HG02884 (cell line): ENCODE results near the gene HS6ST2.
"Not testable (repeated sequence)": the region's sequence is repeated elsewhere in the genome, so short reads cannot be mapped to it uniquely, and the experiment has no call there.

ENCODE experiments used
- ATAC-seq: cut with Tn5 transposase; IDR thresholded peaks from one replicate; pipeline ENCODE4 v1.9.1; 2021; ENCODE audit warnings: mild to moderate bottlenecking, moderate library complexity; ENCODE audit not compliant: unreplicated experiment

HS6ST2 gene

GRCh38 chrX:132958091-132958703, at the start of gene HS6ST2:
HS6ST2 (minus strand) TSS chrX:132958629.
- ATAC-seq: no peak

- ATAC-seq: no peak
These were observed 49.0 kb upstream of the HS6ST2 start for GRCh38 chrX:133007458-133007857.

- ATAC-seq: no peak
These were observed 47.2 kb upstream of the HS6ST2 start for GRCh38 chrX:133005616-133006015.

GRCh38 chrX:133005042-133005441, 46.6 kb upstream of the HS6ST2 start:
- no peak for ATAC-seq

- no peak for ATAC-seq
These were observed 40.8 kb upstream of the HS6ST2 start for GRCh38 chrX:132999209-132999608.

- ATAC-seq: no peak
These were observed 32.4 kb upstream of the HS6ST2 start for GRCh38 chrX:132990835-132991234.

GRCh38 chrX:132986556-132986955, 28.1 kb upstream of the HS6ST2 start:
- ATAC-seq: no peak

GRCh38 chrX:132984058-132984650, 25.7 kb upstream of the HS6ST2 start:
- ATAC-seq: no peak

- no peak for ATAC-seq
These were observed 25.1 kb upstream of the HS6ST2 start for GRCh38 chrX:132983496-132983895.

- ATAC-seq: not testable (repeated sequence)
These were observed 21.6 kb upstream of the HS6ST2 start for GRCh38 chrX:132980035-132980434.

- no peak for ATAC-seq
These were observed 10.0 kb upstream of the HS6ST2 start for GRCh38 chrX:132968296-132968949.

GRCh38 chrX:132967049-132967448, 8.6 kb upstream of the HS6ST2 start:
- no peak for ATAC-seq

- no peak for ATAC-seq
These were observed 7.0 kb upstream of the HS6ST2 start for GRCh38 chrX:132965461-132965860.

- ATAC-seq: no peak
These were observed 3.1 kb upstream of the HS6ST2 start for GRCh38 chrX:132961511-132961910.

- no peak for ATAC-seq
These were observed 978 bp downstream of the HS6ST2 start for GRCh38 chrX:132957211-132958090.

GRCh38 chrX:132956421-132957210, 1.8 kb downstream of the HS6ST2 start:
- no peak for ATAC-seq

- no peak for ATAC-seq
These were observed 2.7 kb downstream of the HS6ST2 start for GRCh38 chrX:132955690-132956089.

GRCh38 chrX:132954323-132954722, 4.1 kb downstream of the HS6ST2 start:
- ATAC-seq: no peak

- no peak for ATAC-seq
These were observed 5.1 kb downstream of the HS6ST2 start for GRCh38 chrX:132953354-132953753.

- ATAC-seq: no peak
These were observed 9.7 kb downstream of the HS6ST2 start for GRCh38 chrX:132948648-132949260.
